Body of pancreas (tissue), 4 donors: Measurements from ENCODE around the gene SCIMP. TPM values are rescaled to one million over a fixed set of nuclear protein-coding genes. Genes with fewer than 3 reads are reported as not detected.

Experiments
- ATAC-seq: fragments of 150-250 bp; one replicate; pipeline ENCODE4 v1.9.1; 2016
- DNase-seq, 4 donors: peaks; one replicate each; pipeline ENCODE4 v3.0.0-alpha.2; 2019
- H3K27ac ChIP-seq, 4 donors: fragments of 200-600 bp; sonication (generic); 1 replicate in 3 of 4; 2 replicates in 1 of 4; pipeline versions ENCODE4 v1.5.1 to v1.6.1; 2016 to 2019; ENCODE audit warnings: mild to moderate bottlenecking in 1 of 4, mixed read lengths in 1 of 4, moderate library complexity in 1 of 4
- H3K27me3 ChIP-seq, 2 donors: fragments of 200-600 bp; sonication (generic); one replicate each; pipeline ENCODE4 v1.6.0; 2016; ENCODE audit warnings: mild to moderate bottlenecking in 1 of 2
- H3K36me3 ChIP-seq, 2 donors: fragments of 200-600 bp; sonication (generic); replicated peaks in 1 of 2; 2 replicates each; pipeline ENCODE4 v1.5.1; 2016; ENCODE audit warnings: low read depth in 2 of 2; ENCODE audit not compliant: insufficient read depth in 1 of 2
- H3K4me1 ChIP-seq: fragments of 200-600 bp; sonication (generic); one replicate; pipeline ENCODE4 v1.6.0; 2016
- H3K4me3 ChIP-seq, 2 donors: fragments of 200-600 bp; sonication (generic); 1 replicate in 1 of 2; 2 replicates in 1 of 2; pipeline ENCODE4 v1.5.1; 2016 to 2019
- H3K9me3 ChIP-seq, 3 donors: fragments of 200-600 bp; sonication (generic); 1 replicate in 2 of 3; 2 replicates in 1 of 3; pipeline ENCODE4 v1.5.1; 2016
- CTCF ChIP-seq, 7 experiments: fragments of 450-650 bp in 4 of 7; fragments of 200-600 bp in 3 of 7; sonication (generic) in 3 of 7; IDR thresholded peaks; one replicate each; pipeline ENCODE4 v1.5.1; 2016 to 2019; ENCODE audit warnings: antibody characterized with exemption in 7 of 7
- POLR2A ChIP-seq, 3 donors: fragments of 450-650 bp; IDR thresholded peaks; one replicate each; pipeline ENCODE4 v1.6.1; 2016; ENCODE audit warnings: antibody characterized with exemption in 3 of 3, mild to moderate bottlenecking in 2 of 3
- WGBS, 2 donors: methylation state at CpG; one replicate each; pipeline ENCODE4 v1.1.5; 2017; 5-methylcytosine and 5-hydroxymethylcytosine counted together
- intact Hi-C: fragments of 100-400 bp; cut with DNase I; formaldehyde crosslinking; loops from one replicate; pipeline ENCODE4 v1.15.1; 2023
- total RNA-seq, 2 donors: library from RNA; depleted of rRNA; stranded (reverse); fragments of >200 nt; gene quantifications; one replicate each; pipeline ENCODE4 v1.1.0, GENCODE V29; 2016

SCIMP gene
- total RNA-seq, 2 donors from 2014 or later, result 0.33 to 2.1 TPM

GRCh38 chr17:5210091-5210490, 24.6 kb downstream of the SCIMP start:
- WGBS, 2 donors, result 78 to 88% methylated on average over 4 to 5 of the region's 5 CpGs
- ATAC-seq (no peak), DNase-seq (no peak)
- TF ChIP-seq POLR2A (IDR thresholded peaks at IDR 0.05) (no peak), CTCF (IDR thresholded peaks at IDR 0.05) (no peak)
- H3K9me3 ChIP-seq, result no peaks in the 10 kb centered on the region
- no peaks in the 10 kb centered on the region for H3K27me3 ChIP-seq
- H3K27ac ChIP-seq, result no peak overlapping the region
- no peaks in the 10 kb centered on the region for H3K4me1 ChIP-seq
- H3K4me3 ChIP-seq, result no peak overlapping the region
- peaks cover 0 to 1% of the 10 kb centered on the region in 2 donors for H3K36me3 ChIP-seq
- intact Hi-C loops, result no loop called here

GRCh38 chr17:5209396-5209795, 25.3 kb downstream of the SCIMP start:
- H3K27ac ChIP-seq, result no peak overlapping the region
- no peak for TF ChIP-seq CTCF (IDR thresholded peaks at IDR 0.05)
- TF ChIP-seq POLR2A (IDR thresholded peaks at IDR 0.05), result no peak
- no peaks in the 10 kb centered on the region for H3K4me1 ChIP-seq
- 90 to 94% methylated on average over 2 to 3 of the region's 3 CpGs for WGBS, 2 donors
- no peak overlapping the region for H3K4me3 ChIP-seq
- no peaks in the 10 kb centered on the region for H3K27me3 ChIP-seq
- no peaks in the 10 kb centered on the region for H3K36me3 ChIP-seq
- no peaks in the 10 kb centered on the region for H3K9me3 ChIP-seq
- no peak for ATAC-seq
- intact Hi-C loops, result no loop called here
- DNase-seq, result no peak

DNA sequence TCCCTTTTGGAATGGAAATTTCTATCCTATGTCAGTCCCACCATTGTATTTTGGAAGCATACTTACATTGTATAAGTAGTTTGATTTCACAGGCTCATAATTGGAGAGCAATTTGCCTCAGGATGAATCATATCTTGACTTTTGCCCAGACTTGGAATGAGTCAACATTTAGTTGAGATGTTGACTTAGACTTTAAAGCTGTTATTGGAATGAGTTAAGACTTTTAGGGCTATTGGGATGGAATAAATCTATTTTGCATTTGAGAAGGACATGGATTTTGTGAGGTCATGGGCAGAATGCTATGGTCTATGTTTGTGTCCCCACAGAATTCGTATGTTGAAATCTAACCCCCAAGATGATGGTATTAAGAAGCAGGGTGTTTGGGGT, 30.8 kb downstream of the SCIMP start:
- ATAC-seq, result no peak
- H3K27me3 ChIP-seq, result no peaks in the 10 kb centered on the region

GRCh38 chr17:5203178-5203907, 31.3 kb downstream of the SCIMP start:
- intact Hi-C loops, result no loop called here
- Histone ChIP-seq H3K4me1 (no peaks in the 10 kb centered on the region), H3K27ac (no peak overlapping the region), H3K4me3 (no peak overlapping the region), H3K36me3 (no peaks in the 10 kb centered on the region), H3K27me3 (no peaks in the 10 kb centered on the region), H3K9me3 (no peaks in the 10 kb centered on the region)
- DNase-seq (no peak), ATAC-seq (no peak)
- WGBS, 2 donors, result 93 to 96% methylated on average over 11 to 14 of the region's 14 CpGs
- no peak for TF ChIP-seq CTCF (IDR thresholded peaks at IDR 0.05)
- no peak for TF ChIP-seq POLR2A (IDR thresholded peaks at IDR 0.05)

More for the DNA sequence above, 30.8 kb downstream of the SCIMP start:
- H3K9me3 ChIP-seq, result no peaks in the 10 kb centered on the region
- 100% methylated on average over 1 of the region's 1 CpG for WGBS, 2 donors
- intact Hi-C loops, result no loop called here
- no peak overlapping the region for H3K4me3 ChIP-seq
- no peak overlapping the region for H3K27ac ChIP-seq
- TF ChIP-seq CTCF (IDR thresholded peaks at IDR 0.05) (no peak), POLR2A (IDR thresholded peaks at IDR 0.05) (no peak)
- DNase-seq, result no peak
- H3K4me1 ChIP-seq, result no peaks in the 10 kb centered on the region
- H3K36me3 ChIP-seq, result no peaks in the 10 kb centered on the region

DNA sequence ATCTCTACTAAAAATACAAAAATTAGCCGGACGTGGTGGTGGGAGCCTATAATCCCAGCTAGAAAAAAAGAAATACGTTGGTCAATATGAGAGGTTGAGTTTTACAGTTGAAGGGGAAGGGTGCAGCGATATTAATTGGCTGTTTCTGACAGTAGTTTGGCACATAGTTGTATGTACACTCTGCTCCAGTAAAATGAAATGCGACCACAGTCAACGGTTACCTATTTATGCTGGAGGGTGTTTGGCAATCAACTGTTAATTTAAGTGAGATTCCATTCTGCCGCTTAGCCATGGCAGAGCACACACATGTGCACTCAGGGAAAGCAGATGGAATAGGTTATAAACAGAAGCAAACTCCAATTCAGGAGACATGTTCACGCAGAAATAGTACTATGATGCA, 33.6 kb downstream of the SCIMP start:
- no peak overlapping the region for H3K27ac ChIP-seq
- intact Hi-C loops, result no loop called here
- no peak for DNase-seq
- H3K4me1 ChIP-seq, result no peaks in the 10 kb centered on the region
- H3K4me3 ChIP-seq, result no peak overlapping the region
- no peak for TF ChIP-seq POLR2A (IDR thresholded peaks at IDR 0.05)
- no peak for TF ChIP-seq CTCF (IDR thresholded peaks at IDR 0.05)
- no peaks in the 10 kb centered on the region for H3K9me3 ChIP-seq
- H3K36me3 ChIP-seq, result no peaks in the 10 kb centered on the region
- no peak for ATAC-seq
- 86 to 94% methylated on average over 8 of the region's 8 CpGs for WGBS, 2 donors
- H3K27me3 ChIP-seq, result no peaks in the 10 kb centered on the region
